Mononuclear cell (primary cell): ENCODE results near the gene AK4. TPM values are rescaled to one million over a fixed set of nuclear protein-coding genes. Genes with fewer than 3 reads are reported as not detected.

Source experiments
- H3K27me3 ChIP-seq: 2 replicates; pipeline ENCODE4 v1.6.0; 2011; ENCODE audit warnings: low read length, control low read depth; ENCODE audit not compliant: insufficient read depth
- H3K4me1 ChIP-seq: 2 replicates; pipeline ENCODE4 v1.5.1; 2011; ENCODE audit warnings: mild to moderate bottlenecking, low read length, control low read depth; ENCODE audit not compliant: insufficient read depth
- H3K4me3 ChIP-seq: 2 replicates; pipeline ENCODE4 v1.5.1; 2011; ENCODE audit warnings: mild to moderate bottlenecking, low read length, moderate library complexity
- H3K9me3 ChIP-seq: 2 replicates; pipeline ENCODE4 v1.5.1; 2011; ENCODE audit warnings: low read depth, mild to moderate bottlenecking, control low read depth, low read length
- total RNA-seq: library from RNA; depleted of rRNA; stranded (reverse); fragments of >200 nt; gene quantifications from one replicate; pipeline ENCODE4 v1.2.3, GENCODE V29; 2012

The AK4 gene
- total RNA-seq, 1 donor, result 2.9 TPM

DNA sequence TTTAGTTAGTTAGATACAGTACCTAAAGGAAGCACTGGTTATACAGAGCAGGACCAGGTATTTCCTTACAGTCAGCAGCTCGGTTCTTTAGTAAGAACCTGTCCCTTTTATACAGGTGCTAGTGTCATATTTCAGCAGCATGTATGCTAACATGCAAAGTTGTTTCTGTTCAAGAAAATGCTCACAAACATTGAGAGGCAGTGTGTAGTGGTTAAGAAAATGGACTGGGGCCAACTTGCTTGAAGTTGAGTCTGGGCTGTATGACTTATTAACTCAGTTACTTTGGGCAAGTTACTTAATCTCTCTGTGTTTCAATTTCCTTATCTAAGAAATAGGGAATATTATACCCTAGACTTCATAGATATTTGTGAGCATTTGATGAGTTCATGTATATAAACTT lies 31.1 kb downstream of the AK4 start:
- H3K9me3 ChIP-seq, result no peaks in the 10 kb centered on the region
- H3K4me3 ChIP-seq, result no peak overlapping the region
- H3K4me1 ChIP-seq, result peaks cover 21% of the 10 kb centered on the region
- no peaks in the 10 kb centered on the region for H3K27me3 ChIP-seq

DNA sequence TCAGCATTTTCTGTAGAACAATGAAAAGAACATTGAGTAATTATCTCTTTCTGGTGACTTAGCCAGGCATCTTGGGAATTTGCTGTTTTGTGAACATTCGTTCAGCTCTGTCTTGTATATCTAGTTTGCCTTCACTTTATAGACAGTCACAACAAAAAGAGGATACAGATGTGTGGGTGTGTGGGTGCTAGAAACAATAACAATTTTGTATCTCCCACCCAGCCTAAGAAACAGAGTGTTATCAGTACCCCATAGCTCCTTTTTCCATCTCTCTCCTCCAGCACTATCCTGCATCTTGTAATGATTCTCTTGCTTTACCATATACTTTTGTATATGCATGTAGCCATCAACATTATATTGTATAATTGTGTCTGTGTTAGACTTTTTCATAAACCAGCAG lies 33.0 kb downstream of the AK4 start:
- no peaks in the 10 kb centered on the region for H3K9me3 ChIP-seq
- H3K4me3 ChIP-seq, result no peak overlapping the region
- H3K27me3 ChIP-seq, result no peaks in the 10 kb centered on the region
- peaks cover 8% of the 10 kb centered on the region for H3K4me1 ChIP-seq

DNA sequence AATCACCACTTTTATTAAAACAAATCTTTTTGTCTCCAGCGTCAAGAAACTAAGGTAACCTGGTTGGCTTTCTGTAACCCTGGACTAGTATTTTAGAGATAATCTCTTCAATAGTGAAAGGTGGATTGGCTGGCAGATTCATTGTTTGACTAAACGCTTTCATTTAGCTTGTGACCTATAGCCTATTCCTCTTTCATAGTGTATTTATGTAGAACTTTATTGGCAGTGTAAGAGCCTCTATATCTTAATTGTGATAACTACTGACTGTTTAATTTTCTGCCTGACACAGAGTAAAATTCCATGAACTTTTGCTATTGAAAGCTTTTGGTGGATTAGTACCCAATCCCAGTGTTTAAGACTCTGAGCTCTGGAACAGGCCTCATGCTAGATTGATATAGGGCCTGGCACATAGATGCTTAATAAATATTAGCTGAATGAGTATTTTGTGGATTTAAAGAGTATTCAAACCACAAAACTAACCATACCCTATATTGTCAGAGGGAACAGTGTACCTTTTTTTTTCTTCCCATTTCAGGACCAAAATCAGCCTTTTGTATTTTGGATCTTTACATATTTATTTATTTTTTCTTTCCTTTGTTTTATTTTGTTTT lies 34.8 kb downstream of the AK4 start:
- no peaks in the 10 kb centered on the region for H3K9me3 ChIP-seq
- no peaks in the 10 kb centered on the region for H3K27me3 ChIP-seq
- no peak overlapping the region for H3K4me3 ChIP-seq

DNA sequence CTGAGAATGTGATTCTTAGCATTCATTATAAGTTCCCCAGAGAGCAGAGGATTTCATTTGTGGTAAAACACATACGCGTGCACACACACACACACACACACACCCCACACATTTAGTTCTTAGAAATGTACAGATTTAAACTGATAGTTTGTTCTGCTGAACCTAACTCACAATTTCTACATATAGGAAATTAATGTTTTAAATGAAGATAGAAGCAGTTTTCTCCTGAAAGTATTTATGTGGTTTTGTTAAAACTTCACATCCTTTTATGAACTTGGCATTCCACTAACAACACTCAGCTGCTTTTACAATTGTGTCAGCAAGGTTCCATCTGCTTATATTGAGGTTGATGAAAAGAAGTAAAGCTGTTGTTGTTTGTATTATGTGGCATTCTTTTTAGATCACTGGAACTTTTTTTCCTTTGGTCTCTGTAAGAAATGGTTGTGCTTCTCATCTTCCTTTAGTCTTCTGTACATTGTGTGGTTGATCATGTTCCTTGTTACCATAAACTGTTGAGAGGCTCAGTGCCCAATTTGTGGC lies 41.6 kb downstream of the AK4 start:
- no peak overlapping the region for H3K4me3 ChIP-seq
- H3K27me3 ChIP-seq, result no peaks in the 10 kb centered on the region
- H3K9me3 ChIP-seq, result no peaks in the 10 kb centered on the region
- no peaks in the 10 kb centered on the region for H3K4me1 ChIP-seq

More for the DNA sequence above, 34.8 kb downstream of the AK4 start:
- no peaks in the 10 kb centered on the region for H3K4me1 ChIP-seq

DNA sequence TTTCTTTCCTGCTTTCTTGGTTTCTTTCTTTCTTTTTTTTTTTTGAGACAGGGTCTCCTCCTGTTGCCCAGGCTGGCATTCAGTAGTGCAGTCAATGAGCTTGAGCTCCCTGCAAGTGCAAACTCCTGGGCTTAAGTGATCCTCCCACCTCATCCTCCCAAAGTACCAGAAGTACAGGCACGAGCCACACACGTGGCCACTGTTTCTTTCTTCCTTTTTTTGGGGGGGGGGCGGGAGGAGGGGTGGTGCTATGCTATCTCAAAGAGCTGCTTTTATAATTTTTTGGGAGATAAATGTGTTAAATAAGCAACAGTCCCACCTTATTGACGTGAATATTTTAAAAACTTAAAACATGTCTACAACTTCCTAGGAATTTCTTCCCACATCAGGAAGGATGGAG lies 42.2 kb downstream of the AK4 start:
- Histone ChIP-seq H3K9me3 (no peaks in the 10 kb centered on the region), H3K27me3 (no peaks in the 10 kb centered on the region), H3K4me3 (no peak overlapping the region), H3K4me1 (no peaks in the 10 kb centered on the region)

DNA sequence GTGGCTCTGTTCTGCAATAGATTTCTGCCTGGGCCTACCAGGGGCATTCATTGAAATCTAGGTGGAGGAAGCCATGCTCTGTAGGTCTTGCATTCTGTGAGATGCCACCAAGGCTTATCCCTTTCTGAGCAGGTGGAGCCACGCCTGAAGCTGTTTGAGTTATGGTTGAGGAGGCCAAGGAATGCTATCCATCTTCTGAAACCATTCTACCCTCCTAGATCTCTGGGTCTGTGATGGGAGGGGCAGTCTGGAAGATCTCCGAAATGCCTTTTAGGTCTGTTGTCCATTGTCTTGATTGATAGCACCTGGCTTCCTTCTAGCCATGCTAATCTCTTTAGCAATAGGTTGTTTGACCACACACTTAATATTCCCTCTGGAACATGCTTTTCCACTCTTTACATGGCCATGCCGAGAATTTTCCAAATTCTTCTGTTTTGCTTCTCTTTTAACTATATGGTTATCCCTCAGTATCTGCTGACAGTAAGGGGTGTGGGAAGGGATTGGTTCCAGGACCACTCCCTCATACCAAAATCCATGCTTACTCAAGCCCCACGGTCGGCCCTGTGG lies 45.2 kb downstream of the AK4 start:
- no peaks in the 10 kb centered on the region for H3K4me1 ChIP-seq
- H3K27me3 ChIP-seq, result no peaks in the 10 kb centered on the region
- H3K4me3 ChIP-seq, result no peak overlapping the region
- H3K9me3 ChIP-seq, result no peaks in the 10 kb centered on the region

DNA sequence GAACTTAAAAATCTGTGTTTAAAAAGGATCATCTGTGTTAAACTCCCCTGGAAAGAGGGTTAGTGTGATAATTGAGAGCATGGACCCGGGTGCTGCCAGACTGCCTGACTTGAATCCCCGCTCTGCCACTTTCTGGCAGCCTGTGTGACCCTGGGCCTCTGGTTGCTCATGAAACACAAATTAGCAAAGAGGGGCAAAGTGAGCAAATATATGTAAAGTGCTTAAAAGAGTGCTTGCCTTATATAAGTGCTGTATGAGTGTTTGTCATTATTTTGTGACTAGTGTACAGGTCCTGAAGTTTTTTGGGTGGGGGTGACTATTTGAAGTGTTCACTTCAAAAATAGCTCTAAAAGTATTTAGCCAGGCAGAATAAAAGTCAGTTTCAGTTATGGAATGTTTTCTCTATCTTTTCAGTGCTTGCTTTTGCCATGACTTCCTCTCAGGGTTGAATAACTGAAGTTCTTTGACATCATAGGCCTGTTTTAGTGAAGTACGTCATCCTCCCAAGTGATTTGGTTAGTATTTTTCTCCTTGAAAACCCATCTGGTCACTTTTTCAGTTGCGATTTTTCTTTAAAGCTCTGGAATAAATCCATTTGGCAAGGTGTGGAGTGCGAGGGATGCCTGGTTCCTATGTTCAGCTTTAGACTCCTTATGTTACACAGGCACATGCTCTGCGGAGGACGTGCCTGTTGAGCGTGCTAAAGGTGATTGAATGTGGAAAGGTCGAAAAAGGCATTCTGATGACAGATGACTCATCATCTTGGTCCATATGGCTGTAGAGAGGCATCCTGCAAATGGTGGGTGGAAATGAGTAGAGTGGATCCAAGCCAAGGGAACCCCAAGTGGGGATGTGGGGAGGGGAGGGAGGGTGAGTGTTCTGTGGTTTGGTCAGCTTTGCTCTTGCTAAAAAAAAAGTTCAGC lies 47.8 kb downstream of the AK4 start:
- Histone ChIP-seq H3K9me3 (no peaks in the 10 kb centered on the region), H3K4me1 (no peaks in the 10 kb centered on the region), H3K27me3 (no peaks in the 10 kb centered on the region)

DNA sequence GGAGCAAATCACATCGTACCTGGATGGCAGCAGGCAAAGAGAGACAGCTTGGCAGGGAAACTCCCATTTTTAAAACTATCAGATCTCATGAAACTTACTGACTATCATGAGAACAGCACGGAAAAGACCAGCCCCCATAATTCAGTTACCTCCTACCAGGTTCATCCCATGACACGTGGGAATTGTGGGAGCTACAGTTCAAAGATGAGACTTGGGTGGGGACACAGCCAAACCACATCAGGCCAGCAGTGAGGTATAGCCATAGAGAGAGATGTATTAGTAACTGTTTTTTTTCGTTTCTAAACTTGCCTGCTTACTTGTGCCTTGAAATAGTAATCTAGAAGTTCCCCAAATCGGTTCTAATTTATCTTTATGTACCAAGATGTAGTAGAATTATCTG lies 48.9 kb downstream of the AK4 start:
- H3K4me3 ChIP-seq, result no peak overlapping the region
- no peaks in the 10 kb centered on the region for H3K4me1 ChIP-seq
- H3K27me3 ChIP-seq, result no peaks in the 10 kb centered on the region
- no peaks in the 10 kb centered on the region for H3K9me3 ChIP-seq

More for the DNA sequence above, 47.8 kb downstream of the AK4 start:
- no peak overlapping the region for H3K4me3 ChIP-seq

DNA sequence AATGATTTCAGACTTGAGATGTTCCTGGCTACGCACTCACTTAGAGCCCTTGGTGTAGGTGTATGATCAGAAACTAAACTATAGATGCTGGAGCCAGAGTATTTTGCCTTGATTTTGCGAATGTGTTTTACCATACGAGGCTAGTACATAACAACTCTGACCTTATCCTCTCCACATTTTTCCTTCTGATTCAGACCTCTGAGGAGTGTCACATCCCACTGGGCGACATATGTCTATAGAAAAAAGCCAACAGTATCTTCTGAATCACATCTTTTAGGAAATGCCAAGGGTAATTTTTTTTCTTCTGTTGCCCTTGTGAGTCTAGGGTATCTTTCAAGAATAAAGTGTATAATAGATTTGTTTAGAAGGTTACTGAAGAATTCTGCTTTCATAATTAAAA lies 49.6 kb downstream of the AK4 start:
- Histone ChIP-seq H3K4me1 (no peaks in the 10 kb centered on the region), H3K4me3 (no peak overlapping the region), H3K27me3 (no peaks in the 10 kb centered on the region), H3K9me3 (no peaks in the 10 kb centered on the region)

DNA sequence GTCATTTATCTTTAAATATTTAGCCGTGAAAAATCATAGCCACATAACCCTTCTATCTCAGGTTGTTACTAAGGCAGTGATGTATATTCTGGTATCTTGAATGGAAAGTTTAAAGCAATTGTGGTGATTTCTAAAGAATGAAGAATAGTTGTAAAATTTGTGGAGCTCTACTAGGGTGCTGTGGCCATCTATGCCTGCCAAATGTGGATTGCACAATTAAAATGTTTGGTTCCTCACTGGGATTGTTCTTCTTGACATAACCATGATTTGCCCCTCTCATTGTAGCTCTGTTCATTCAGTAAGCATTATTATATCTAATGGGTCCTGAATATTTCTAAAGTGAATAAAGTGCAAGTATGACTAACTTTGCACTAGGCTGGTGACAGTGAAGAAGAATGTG lies 50.1 kb downstream of the AK4 start:
- H3K4me3 ChIP-seq, result no peak overlapping the region
- H3K27me3 ChIP-seq, result no peaks in the 10 kb centered on the region
- H3K4me1 ChIP-seq, result no peaks in the 10 kb centered on the region
- no peaks in the 10 kb centered on the region for H3K9me3 ChIP-seq

DNA sequence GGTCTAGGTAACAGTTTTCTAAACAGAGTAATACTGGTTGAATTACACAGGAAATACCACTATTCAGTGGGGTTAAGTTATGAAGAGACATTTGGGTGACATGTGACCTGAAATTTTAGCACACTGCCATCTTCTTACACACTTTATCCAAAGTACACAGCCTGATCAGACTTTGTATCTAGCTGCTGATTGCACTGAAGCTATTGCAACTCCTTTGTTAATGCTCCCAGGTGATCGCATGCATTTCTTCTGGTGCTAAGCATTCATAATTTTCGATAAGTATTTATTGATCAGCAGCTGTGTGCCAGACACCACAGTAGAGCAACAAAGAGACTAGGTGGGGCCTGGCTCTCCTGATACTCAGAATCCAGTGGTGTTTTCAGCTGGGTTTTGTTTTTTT lies 52.4 kb downstream of the AK4 start:
- Histone ChIP-seq H3K9me3 (no peaks in the 10 kb centered on the region), H3K4me3 (no peak overlapping the region), H3K4me1 (no peaks in the 10 kb centered on the region), H3K27me3 (no peaks in the 10 kb centered on the region)

DNA sequence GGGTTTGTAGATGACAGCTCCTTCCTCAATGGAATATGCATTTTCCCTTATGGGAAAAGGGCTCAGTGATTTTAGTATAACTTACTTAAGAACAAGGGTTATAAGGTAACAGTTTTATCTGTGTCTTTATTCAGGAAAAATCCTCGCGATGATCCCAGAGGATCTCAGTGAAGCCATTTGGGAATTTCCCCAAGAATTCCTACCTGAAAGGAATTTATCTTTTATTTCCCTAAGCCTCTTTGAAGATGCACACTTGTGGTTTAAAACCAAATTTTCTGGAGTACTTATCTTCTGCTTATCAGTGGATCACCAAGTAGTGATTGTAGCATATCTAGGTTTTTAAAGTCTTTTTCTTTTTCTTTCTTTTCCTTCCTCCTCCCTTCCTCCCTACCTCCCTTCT lies 58.8 kb downstream of the AK4 start:
- H3K9me3 ChIP-seq, result no peaks in the 10 kb centered on the region
- peaks cover 16% of the 10 kb centered on the region for H3K4me1 ChIP-seq
- no peaks in the 10 kb centered on the region for H3K27me3 ChIP-seq
- H3K4me3 ChIP-seq, result no peak overlapping the region

DNA sequence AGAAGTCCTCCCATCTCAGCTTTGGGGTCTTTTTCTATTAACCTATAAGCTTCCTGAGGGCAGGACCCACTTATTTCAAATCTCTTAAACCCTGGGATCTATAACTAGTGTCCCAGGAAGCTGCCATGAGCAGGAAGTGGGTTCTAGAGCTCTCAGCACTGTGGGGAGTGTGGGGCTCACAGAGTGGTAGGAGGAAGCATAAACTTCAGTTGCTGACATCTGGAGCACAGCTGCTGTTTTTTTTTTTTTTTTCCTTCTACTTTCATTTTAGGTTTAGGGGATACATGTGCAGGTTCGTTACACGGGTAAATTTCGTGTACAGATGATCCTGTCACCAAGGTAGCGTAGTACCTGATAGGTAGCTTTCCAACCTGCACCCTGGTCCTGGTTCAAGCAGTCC lies 59.3 kb downstream of the AK4 start:
- Histone ChIP-seq H3K9me3 (no peaks in the 10 kb centered on the region), H3K27me3 (no peaks in the 10 kb centered on the region), H3K4me1 (peaks cover 16% of the 10 kb centered on the region), H3K4me3 (no peak overlapping the region)

DNA sequence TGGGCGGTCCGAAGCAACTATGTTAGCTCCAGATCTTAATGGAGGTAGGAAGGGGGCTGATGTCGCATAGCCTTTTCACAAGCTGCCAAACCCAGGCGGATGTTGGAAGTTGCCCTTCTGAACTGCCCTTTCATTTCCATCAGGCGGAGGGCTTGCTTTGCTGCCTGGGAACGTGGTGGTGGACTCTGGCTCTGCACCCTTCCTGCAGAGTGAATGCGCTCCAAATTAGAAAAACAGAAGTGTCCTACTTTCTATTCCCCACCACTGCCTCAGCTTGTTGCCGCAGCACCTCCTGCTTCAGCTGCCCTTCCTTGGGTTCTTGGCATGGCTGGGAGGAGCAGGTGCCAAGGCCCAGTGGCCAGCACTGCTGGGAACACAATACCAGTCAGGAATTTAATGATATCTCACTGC lies 60.6 kb downstream of the AK4 start:
- no peaks in the 10 kb centered on the region for H3K9me3 ChIP-seq
- peaks cover 16% of the 10 kb centered on the region for H3K4me1 ChIP-seq
- no peaks in the 10 kb centered on the region for H3K27me3 ChIP-seq
- no peak overlapping the region for H3K4me3 ChIP-seq
